Measurements from ENCODE around the gene CDH13.

GRCh38 chr16:83747936-83748335 is 1121.2 kb downstream of the CDH13 start:
- TF ChIP-seq CTCF (IDR thresholded peaks at IDR 0.05; ENCODE audit: low read depth, low read length, poor library complexity, severe bottlenecking) (no peak), EZH2phosphoT487 (IDR thresholded peaks at IDR 0.05; ENCODE audit: borderline replicate concordance, low read length) (no peak)

Data from DOHH2 (cell line).